Measurements from ENCODE around the gene GLP1R. TPM values are rescaled to one million over a fixed set of nuclear protein-coding genes. Genes with fewer than 3 reads are reported as not detected.

GLP1R gene
- total RNA-seq, 4 donors from 2014 or later = not detected

GRCh38 chr6:39074486-39074885 is 25.9 kb downstream of the GLP1R start:
- TF ChIP-seq CTCF (IDR thresholded peaks at IDR 0.05) = no peak
- DNase-seq (ENCODE audit: low spot score) (no peak), ATAC-seq (ENCODE audit: low FRiP score) (no peak)

GRCh38 chr6:39075010-39075686 is 26.6 kb downstream of the GLP1R start:
- no peak for TF ChIP-seq CTCF (IDR thresholded peaks at IDR 0.05)
- DNase-seq (ENCODE audit: low spot score) = no peak
- no peak for ATAC-seq (ENCODE audit: low FRiP score)

GRCh38 chr6:39075807-39076622 is 27.4 kb downstream of the GLP1R start:
- TF ChIP-seq CTCF (IDR thresholded peaks at IDR 0.05) = no peak

GRCh38 chr6:39076623-39077535 is 28.3 kb downstream of the GLP1R start:
- ATAC-seq (ENCODE audit: low FRiP score) (no peak), DNase-seq (ENCODE audit: low spot score) (no peak)
- no peak for TF ChIP-seq CTCF (IDR thresholded peaks at IDR 0.05)

More at GRCh38 chr6:39075807-39076622, 27.4 kb downstream of the GLP1R start:
- DNase-seq (ENCODE audit: low spot score) (no peak), ATAC-seq (ENCODE audit: low FRiP score) (no peak)

GRCh38 chr6:39077882-39078594 is 29.5 kb downstream of the GLP1R start:
- DNase-seq (ENCODE audit: low spot score) (no peak), ATAC-seq (ENCODE audit: low FRiP score) (no peak)

More at GRCh38 chr6:39077882-39078594, 29.5 kb downstream of the GLP1R start:
- TF ChIP-seq CTCF (IDR thresholded peaks at IDR 0.05) = no peak
